Parathyroid adenoma (tissue), 2 donors: ENCODE results near the gene ASGR1.

Experiments
- H2AFZ ChIP-seq: fragments of 300-600 bp; sonication (generic); one replicate; pipeline ENCODE4 v1.7.0; 2017; ENCODE audit warnings: antibody characterized with exemption, mild to moderate bottlenecking
- H3K27ac ChIP-seq: fragments of 300-600 bp; sonication (generic); one replicate; pipeline ENCODE4 v1.7.0; 2017
- H3K27me3 ChIP-seq: fragments of 300-600 bp; sonication (generic); one replicate; pipeline ENCODE4 v1.7.0; 2017; ENCODE audit warnings: low read length; ENCODE audit not compliant: control insufficient read depth, insufficient read depth
- H3K36me3 ChIP-seq: fragments of 300-600 bp; sonication (generic); one replicate; pipeline ENCODE4 v1.7.0; 2017; ENCODE audit warnings: low read length; ENCODE audit not compliant: control insufficient read depth, insufficient read depth
- H3K4me1 ChIP-seq: fragments of 300-600 bp; sonication (generic); one replicate; pipeline ENCODE4 v1.7.0; 2017; ENCODE audit warnings: control low read depth
- H3K4me2 ChIP-seq: fragments of 300-600 bp; sonication (generic); one replicate; pipeline ENCODE4 v1.7.0; 2017; ENCODE audit warnings: low read length
- H3K4me3 ChIP-seq: fragments of 300-600 bp; sonication (generic); one replicate; pipeline ENCODE4 v1.7.0; 2017; ENCODE audit warnings: low read depth, low read length
- H3K79me2 ChIP-seq: fragments of 300-600 bp; sonication (generic); one replicate; pipeline ENCODE4 v1.7.0; 2017; ENCODE audit warnings: control low read depth
- H3K9ac ChIP-seq: fragments of 300-600 bp; sonication (generic); one replicate; pipeline ENCODE4 v1.7.0; 2017; ENCODE audit warnings: mild to moderate bottlenecking
- H3K9me3 ChIP-seq: fragments of 300-600 bp; sonication (generic); one replicate; pipeline ENCODE4 v1.7.0; 2017; ENCODE audit warnings: low read length; ENCODE audit not compliant: control insufficient read depth
- TF ChIP-seq, protein P1 (sequence below): fragments of 300-600 bp; sonication (generic); IDR thresholded peaks from one replicate; pipeline ENCODE4 v1.7.0; 2017; ENCODE audit warnings: antibody characterized with exemption, mild to moderate bottlenecking
- donor health status: primary hyperparathyroidism.

The ASGR1 gene

DNA sequence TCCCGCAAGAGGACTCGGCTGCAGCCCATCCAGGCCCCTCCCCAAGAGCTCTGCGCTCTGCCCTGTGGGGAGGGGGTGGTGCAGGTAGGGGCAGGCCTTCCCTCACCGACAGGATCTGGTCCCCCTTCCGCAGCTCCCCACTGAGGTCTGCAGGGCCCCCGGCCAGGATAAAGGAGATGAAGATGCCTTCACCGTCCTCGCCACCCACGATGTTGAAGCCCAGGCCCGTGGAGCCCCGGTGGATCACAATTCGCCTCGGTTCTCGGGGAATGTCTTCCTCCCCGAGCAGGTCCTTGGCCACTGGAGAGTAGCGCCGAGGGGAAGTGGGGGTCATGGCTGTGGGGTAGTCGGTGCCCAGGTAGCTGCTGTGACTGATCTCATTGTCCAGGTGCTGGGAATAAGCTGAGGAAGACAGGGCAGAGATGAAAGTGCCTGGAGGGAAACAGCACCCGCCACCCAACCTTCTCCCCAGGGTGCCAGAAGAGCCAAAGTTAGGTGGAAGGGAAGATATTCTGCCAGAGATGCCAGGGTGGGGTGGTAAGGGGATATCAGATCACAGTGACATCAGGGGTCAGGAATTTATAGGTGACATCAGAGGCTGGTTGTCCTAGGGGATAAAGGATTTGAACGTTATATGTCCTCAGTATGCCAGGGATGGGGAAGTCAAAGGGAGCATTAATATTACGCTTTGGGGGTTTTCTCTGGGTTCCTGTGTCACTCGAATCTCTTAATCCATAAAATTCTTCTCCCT, 17.7 kb upstream of the ASGR1 start:
- TF ChIP-seq, protein P1, sequence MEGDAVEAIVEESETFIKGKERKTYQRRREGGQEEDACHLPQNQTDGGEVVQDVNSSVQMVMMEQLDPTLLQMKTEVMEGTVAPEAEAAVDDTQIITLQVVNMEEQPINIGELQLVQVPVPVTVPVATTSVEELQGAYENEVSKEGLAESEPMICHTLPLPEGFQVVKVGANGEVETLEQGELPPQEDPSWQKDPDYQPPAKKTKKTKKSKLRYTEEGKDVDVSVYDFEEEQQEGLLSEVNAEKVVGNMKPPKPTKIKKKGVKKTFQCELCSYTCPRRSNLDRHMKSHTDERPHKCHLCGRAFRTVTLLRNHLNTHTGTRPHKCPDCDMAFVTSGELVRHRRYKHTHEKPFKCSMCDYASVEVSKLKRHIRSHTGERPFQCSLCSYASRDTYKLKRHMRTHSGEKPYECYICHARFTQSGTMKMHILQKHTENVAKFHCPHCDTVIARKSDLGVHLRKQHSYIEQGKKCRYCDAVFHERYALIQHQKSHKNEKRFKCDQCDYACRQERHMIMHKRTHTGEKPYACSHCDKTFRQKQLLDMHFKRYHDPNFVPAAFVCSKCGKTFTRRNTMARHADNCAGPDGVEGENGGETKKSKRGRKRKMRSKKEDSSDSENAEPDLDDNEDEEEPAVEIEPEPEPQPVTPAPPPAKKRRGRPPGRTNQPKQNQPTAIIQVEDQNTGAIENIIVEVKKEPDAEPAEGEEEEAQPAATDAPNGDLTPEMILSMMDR, result no peak
- H3K9me3 ChIP-seq, result no peaks in the 10 kb centered on the region
- no peaks in the 10 kb centered on the region for H3K27me3 ChIP-seq
- H3K4me1 ChIP-seq, result no peaks in the 10 kb centered on the region
- no peak overlapping the region for H3K9ac ChIP-seq
- H3K4me2 ChIP-seq, result no peak overlapping the region
- H2AFZ ChIP-seq, result no peak overlapping the region
- H3K27ac ChIP-seq, result no peak overlapping the region
- H3K79me2 ChIP-seq, result no peaks in the 10 kb centered on the region
- no peak overlapping the region for H3K4me3 ChIP-seq
- H3K36me3 ChIP-seq, result no peaks in the 10 kb centered on the region

DNA sequence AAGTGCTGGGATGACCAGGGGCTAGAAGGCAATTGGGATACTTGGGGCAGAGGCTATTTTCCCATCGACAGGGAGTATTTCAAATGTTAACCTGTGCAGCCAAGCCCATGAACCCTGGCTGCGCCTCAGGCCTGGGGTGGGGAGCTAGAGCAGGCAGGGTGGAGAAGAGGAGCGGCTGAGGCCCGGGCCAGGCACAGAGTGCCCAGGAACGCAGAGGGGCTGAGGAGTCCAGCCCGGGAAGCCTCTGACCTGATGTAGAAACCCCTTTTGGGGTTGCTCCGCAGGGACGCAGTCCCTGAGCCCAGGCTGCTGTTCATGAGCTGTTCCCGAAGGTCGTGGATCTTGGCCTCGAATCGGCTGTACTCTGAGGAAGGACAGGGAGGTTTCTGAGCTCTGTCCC, 16.8 kb upstream of the ASGR1 start:
- Histone ChIP-seq H3K36me3 (no peaks in the 10 kb centered on the region), H3K9ac (no peak overlapping the region), H3K27ac (no peak overlapping the region), H3K27me3 (no peaks in the 10 kb centered on the region), H3K9me3 (no peaks in the 10 kb centered on the region), H3K79me2 (no peaks in the 10 kb centered on the region), H3K4me1 (no peaks in the 10 kb centered on the region), H3K4me3 (no peak overlapping the region), H3K4me2 (no peak overlapping the region), H2AFZ (no peak overlapping the region)
- TF ChIP-seq, protein P1, result no peak

- H3K4me3 ChIP-seq, result no peak overlapping the region
- no peak overlapping the region for H3K27ac ChIP-seq
- H3K27me3 ChIP-seq, result no peaks in the 10 kb centered on the region
- no peaks in the 10 kb centered on the region for H3K9me3 ChIP-seq
- no peaks in the 10 kb centered on the region for H3K79me2 ChIP-seq
- no peak overlapping the region for H2AFZ ChIP-seq
- no peak overlapping the region for H3K4me2 ChIP-seq
- H3K36me3 ChIP-seq, result no peaks in the 10 kb centered on the region
- no peak overlapping the region for H3K9ac ChIP-seq
- H3K4me1 ChIP-seq, result no peaks in the 10 kb centered on the region
- TF ChIP-seq, protein P1, result no peak
Observed at GRCh38 chr17:7192271-7192937, 13.2 kb upstream of the ASGR1 start.

GRCh38 chr17:7191571-7192270, 12.6 kb upstream of the ASGR1 start:
- Histone ChIP-seq H3K36me3 (no peaks in the 10 kb centered on the region), H3K4me3 (no peak overlapping the region), H3K9me3 (no peaks in the 10 kb centered on the region), H3K27ac (no peak overlapping the region), H2AFZ (no peak overlapping the region), H3K79me2 (no peaks in the 10 kb centered on the region), H3K4me1 (no peaks in the 10 kb centered on the region), H3K9ac (no peak overlapping the region), H3K4me2 (no peak overlapping the region), H3K27me3 (no peaks in the 10 kb centered on the region)
- TF ChIP-seq, protein P1, result no peak
